DMS53 (cell line): ENCODE data around the gene TAF8.
"Not testable (repeated sequence)": the region's sequence is repeated elsewhere in the genome, so short reads cannot be mapped to it uniquely, and the experiment has no call there.

ENCODE experiments used
- DNase-seq: peaks from one replicate; lab custom pipeline; 2025; lab: John Stamatoyannopoulos, UW

Gene TAF8

DNA sequence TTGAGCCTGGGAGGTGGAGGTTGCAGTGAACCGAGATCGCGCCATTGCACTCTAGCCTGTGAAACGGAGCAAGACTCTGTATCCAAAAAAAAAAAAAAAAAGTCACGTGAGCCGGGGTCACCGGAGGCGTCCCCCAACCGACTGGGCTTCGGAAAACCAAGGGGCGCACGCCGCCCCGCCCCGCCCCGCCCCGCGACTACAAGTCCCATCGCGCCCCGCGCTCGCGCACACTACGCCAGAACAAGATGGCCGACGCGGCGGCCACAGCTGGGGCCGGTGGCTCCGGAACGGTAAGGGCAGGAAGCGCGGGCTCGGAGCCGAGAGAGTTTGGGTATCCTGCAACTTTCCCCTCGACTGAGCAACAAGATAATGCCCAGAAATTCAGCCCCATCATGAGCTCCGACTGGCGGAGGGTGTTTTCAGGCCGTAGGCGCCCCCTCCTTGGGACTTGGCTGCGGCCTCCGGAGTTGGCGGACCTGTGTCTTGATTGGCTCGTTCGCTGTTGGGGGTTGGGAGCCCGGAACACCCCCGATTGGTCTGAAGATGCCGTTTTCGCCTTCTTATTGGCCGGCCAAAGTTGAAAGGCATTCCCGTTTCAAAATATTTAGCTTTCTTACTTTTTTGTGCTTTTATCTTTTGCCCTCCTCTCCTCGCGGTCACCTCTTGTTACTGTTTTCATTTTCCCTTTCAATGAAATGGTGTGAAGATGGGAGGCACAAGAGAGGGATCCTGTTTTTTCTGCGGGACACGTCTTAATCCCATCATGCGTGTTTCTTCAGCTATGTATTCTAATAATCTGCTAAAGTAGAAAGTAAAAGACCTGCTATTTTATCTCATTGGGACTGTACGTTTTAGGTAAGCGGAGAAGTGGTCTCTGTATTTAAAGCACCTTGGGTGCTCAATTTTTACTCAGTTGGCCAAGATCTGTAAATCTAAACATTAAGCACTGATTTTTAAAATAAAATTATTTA is at the start of gene TAF8:
Gene TAF8 (plus strand): TSS at position 228 of the 971 bp plus-strand sequence. CDS start 18 bp downstream, at position 246.
- peak; percentile 97 for DNase-seq

GRCh38 chr6:42001506-42001905 is 48.8 kb upstream of the TAF8 start:
- DNase-seq: no peak

- DNase-seq: not testable (repeated sequence)
Measured at GRCh38 chr6:42003658-42004057, 46.7 kb upstream of the TAF8 start.

GRCh38 chr6:42007286-42008137 is 42.8 kb upstream of the TAF8 start:
- no peak for DNase-seq

- not testable (repeated sequence) for DNase-seq
Measured at GRCh38 chr6:42008138-42008528, 42.2 kb upstream of the TAF8 start.

GRCh38 chr6:42009844-42010184 is 40.5 kb upstream of the TAF8 start:
- no peak for DNase-seq

DNA sequence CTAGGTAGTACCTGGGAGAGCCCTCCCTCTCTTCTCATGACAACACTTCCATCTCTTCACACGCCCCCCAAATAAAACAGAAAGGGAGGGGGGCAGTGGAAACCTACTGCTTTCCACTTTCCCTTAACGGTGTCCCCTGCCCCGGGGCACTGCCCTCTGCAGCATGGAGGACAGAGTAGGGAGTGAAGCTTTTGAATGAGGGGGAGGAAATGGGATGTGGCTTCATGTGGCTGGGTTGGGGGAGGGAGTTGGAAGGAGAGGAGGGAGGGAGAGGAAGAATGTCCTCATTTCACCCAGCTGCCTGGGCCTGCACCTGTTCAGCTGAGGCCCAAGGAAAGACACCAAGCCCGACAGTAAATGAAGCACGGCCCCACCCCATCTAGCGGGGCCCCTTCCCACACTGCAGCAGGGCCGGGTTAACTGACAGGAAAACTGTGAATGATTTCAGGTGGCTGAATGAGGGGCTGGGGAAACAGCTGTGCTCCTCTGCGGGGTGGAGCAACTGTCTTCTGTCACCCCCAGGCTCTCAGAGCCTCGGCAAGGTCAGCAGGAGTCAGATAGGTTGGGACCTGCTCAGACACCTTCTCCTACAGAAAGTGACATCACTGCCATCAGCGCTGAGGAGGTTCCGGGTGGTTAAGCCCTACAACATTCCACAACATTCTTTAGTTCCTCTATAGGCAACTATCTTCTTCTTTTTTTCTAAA is 40.0 kb upstream of the TAF8 start:
- peak; percentile 76 for DNase-seq

- no peak for DNase-seq
Measured at GRCh38 chr6:42010909-42011308, 39.4 kb upstream of the TAF8 start.

DNA sequence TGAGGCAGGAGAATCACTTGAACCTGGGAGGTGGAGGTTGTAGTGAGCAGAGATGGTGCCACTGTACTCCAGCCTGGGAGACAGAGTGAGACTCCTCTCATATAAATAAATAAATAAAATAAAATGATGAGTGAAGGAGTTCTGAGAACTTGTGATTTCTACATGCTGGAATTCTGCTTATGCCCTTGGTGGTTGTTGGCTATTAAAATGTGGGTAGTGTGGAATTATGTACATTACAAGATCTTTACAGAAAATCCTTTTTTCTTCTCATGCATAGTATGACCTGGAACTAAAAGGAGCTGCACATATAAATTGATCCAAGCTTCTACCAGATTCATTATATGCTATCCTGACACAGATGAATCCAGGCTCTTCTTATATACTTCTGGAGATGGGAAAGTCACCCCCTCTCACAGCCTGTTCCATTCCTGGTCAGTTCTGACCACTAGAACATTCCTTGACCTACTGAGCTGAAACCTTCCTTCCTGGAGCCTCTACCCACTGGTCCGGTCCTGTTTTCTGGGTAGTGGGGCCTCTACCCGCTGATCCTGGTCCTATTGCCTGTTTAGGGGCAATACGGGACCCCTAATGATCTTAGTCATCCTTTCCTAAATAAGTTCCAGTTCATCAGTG is 37.7 kb upstream of the TAF8 start:
- no peak for DNase-seq

GRCh38 chr6:42013134-42013516 is 37.2 kb upstream of the TAF8 start:
- no peak for DNase-seq

- DNase-seq: no peak
Measured at GRCh38 chr6:42017021-42017643, 33.2 kb upstream of the TAF8 start.

DNA sequence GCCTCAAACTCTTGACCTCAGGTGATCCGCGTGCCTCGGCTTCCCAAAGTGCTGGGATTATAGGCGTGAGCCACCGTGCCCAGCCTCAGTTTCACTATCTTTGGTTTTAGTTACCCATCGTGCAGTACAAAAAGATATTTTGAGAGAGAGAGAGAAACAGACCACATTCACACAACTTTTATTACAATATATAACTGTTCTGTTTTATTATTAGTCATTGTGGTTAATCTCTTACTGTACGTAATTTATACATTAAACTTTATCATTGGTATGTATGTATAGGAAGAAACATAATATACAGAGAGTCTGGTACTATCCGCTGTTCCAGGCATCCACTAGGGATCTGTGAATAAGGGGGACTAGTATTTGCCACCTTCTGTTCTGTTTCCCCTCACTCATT is 29.4 kb upstream of the TAF8 start:
- no peak for DNase-seq

DNA sequence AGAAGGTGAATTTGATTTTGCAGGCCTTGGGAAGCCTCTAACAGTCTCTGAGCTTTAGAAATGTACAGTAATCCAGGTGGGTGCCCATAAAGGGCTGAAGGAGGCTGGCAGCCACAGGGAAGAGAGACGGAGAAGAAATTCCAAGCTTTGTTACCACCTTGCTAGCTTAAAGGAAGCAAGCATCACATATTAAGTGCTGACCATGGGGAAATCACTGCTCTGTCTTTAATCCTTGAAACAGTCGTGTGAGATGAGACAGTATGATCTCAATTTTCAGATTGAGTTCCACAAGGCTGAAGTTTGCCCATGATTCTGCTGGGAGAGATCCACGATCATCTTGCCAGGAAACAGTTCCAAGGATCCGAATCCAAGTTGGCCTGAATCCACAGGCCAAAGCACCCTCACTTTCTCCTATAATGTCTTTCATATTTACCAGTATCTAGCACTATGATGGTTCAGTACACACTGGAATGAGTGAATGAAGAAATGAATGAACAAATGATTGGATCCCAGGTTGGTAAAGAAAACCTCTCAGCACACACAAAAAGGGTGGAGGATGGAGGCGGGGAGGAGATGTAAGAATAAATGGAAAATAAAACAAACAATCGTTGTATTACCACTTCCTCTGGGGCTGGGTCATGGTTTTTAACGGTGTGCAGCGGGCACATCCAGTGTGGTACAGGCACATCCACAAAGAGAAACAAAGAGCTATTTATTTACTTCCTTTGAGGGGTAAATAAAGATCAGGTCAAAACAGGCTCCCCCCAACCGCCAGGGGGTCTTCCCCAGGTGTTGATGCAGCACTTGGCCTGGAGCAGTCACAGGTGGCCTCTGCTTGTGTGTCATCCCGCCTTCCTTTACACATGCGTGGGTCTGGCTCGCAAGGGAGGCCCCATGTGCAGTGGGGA is 28.2 kb upstream of the TAF8 start:
- no peak for DNase-seq

- no peak for DNase-seq
Measured at GRCh38 chr6:42022755-42023384, 27.5 kb upstream of the TAF8 start.

GRCh38 chr6:42025066-42025844 is 25.1 kb upstream of the TAF8 start:
- DNase-seq: no peak

- no peak for DNase-seq
Measured at GRCh38 chr6:42025845-42026243, 24.5 kb upstream of the TAF8 start.

DNA sequence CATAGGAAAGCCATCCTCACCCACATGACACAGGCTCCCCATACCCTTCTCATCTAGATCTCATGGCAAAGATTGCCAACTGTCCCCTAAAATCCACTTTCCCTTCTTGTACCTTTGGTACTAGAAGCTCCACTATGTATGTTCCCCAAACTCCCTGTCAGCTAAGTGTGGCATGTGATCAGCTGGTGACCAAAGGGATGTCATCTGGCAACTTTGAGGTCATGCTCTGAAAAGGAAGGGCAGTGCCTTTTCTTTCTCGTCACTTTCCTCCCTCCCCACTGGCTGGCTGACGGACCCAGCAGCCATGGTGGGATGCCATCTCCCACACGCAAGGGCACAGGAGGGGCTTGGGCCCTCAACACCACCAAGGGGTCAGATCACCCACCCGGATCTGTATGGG is 23.8 kb upstream of the TAF8 start:
- no peak for DNase-seq

- peak; percentile 65 for DNase-seq
Measured at GRCh38 chr6:42028234-42029061, 21.9 kb upstream of the TAF8 start.
